Dendritic cell treated with granulocyte-macrophage colony-stimulating factor and Interleukin-4, amounts not matched to agents 40 ng/mL and 50 ng/mL, for 4 days (primary cell): ENCODE results near the gene CNGA3.

ENCODE experiments used
- H3K27ac Mint-ChIP-seq: one replicate; pipeline ENCODE4 v1.8.0; 2022; ENCODE audit warnings: mild to moderate bottlenecking, mixed read lengths
- H3K27me3 Mint-ChIP-seq: one replicate; pipeline ENCODE4 v1.8.0; 2022; ENCODE audit warnings: mild to moderate bottlenecking, mixed read lengths
- H3K36me3 Mint-ChIP-seq: one replicate; pipeline ENCODE4 v1.8.0; 2022; ENCODE audit warnings: low read depth, mixed read lengths
- H3K4me1 Mint-ChIP-seq: one replicate; pipeline ENCODE4 v1.8.0; 2022; ENCODE audit warnings: low read depth, mixed read lengths
- H3K4me3 Mint-ChIP-seq: one replicate; pipeline ENCODE4 v1.8.0; 2022; ENCODE audit warnings: mild to moderate bottlenecking, moderate library complexity, mixed read lengths
- H3K9me3 Mint-ChIP-seq: one replicate; pipeline ENCODE4 v1.8.0; 2022; ENCODE audit warnings: mixed read lengths
- intact Hi-C: fragments of 100-400 bp; cut with micrococcal nuclease; formaldehyde crosslinking; loops from one replicate; pipeline ENCODE4 v1.15.0; 2022

The CNGA3 gene

GRCh38 chr2:98388601-98389250, 42.5 kb downstream of the CNGA3 start:
- intact Hi-C loops = loop anchor here (10.0 kb wide), 1 partner anchor 684 kb away; no protein-coding TSS in a partner anchor
- Mint-ChIP-seq H3K36me3 (no peaks in the 10 kb centered on the region), H3K27ac (no peak overlapping the region), H3K4me1 (peaks cover 5% of the 10 kb centered on the region), H3K9me3 (no peaks in the 10 kb centered on the region), H3K27me3 (peaks cover 15% of the 10 kb centered on the region), H3K4me3 (no peak overlapping the region)

DNA sequence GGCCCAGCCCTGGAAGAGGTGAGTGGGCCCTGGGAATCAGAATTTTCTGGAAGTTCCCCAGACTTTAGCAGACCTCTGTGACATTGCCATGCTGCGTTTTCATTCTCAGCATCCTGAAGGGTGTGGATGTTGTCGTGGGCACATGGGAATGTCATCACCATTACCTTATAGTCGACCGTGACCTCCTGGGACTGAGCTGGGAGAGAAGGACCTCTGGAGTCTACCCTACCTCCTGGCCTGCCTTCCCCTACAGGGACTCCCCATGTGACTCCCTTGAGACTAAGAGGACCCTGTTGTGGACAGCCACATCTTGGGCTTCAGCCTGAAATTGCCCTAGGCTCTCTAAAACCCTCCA, 43.0 kb downstream of the CNGA3 start:
- H3K9me3 Mint-ChIP-seq = no peaks in the 10 kb centered on the region
- H3K27ac Mint-ChIP-seq = no peak overlapping the region
- no peaks in the 10 kb centered on the region for H3K36me3 Mint-ChIP-seq
- H3K4me1 Mint-ChIP-seq = peaks cover 5% of the 10 kb centered on the region
- intact Hi-C loops = loop anchor here (10.0 kb wide), 1 partner anchor 684 kb away; no protein-coding TSS in a partner anchor
- no peak overlapping the region for H3K4me3 Mint-ChIP-seq
- peaks cover 11% of the 10 kb centered on the region for H3K27me3 Mint-ChIP-seq

DNA sequence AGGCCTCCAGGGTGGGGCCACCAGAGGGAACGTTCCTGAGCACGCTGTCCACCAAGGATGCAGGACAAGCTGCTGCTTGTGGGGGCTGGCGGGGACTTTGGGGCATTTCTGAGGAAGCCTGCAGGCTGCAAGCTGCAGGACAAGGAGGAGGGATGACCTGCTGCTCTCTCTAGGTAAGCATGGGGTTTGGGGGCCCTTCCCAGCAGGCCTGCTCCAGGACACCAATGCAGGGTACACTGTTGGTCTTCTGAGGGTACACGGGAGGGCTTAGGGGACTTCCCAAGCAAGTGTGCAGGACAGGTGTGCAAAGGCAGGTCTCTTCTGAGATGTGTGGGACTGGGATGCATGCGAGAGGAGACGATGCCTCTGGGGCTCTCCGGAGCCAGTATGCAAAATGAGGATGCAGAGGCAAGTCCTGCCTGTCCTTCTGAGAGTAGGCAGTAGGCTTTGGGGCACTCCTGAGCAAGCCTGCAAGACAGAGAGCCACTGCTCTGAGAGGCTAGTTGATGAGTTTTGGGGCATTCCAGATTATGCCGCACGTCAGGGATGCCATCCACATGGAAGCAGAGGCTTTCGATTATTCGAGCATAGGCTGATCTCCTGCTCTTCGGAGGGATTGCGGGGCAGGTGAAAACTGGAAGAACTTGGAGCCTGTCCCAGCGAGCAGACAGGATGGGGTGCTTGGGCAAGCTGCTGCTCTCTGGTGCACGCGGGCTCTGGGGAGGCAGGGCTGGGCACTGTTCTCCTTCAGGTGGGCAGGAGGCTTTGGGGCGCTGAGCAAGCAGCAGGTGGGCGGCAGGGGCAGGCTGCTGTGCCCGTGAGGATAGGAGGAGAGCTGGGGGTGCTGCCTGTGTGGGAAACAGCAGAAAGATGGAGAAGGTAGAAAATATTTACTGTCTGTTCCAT, 44.6 kb downstream of the CNGA3 start:
- Mint-ChIP-seq H3K36me3 (no peaks in the 10 kb centered on the region), H3K27ac (no peak overlapping the region), H3K9me3 (no peaks in the 10 kb centered on the region), H3K4me3 (no peak overlapping the region), H3K4me1 (no peaks in the 10 kb centered on the region), H3K27me3 (peaks cover 6% of the 10 kb centered on the region)
- intact Hi-C loops = no loop called here

- intact Hi-C loops = no loop called here
- Mint-ChIP-seq H3K9me3 (no peaks in the 10 kb centered on the region), H3K4me1 (no peaks in the 10 kb centered on the region), H3K27ac (no peak overlapping the region), H3K4me3 (no peak overlapping the region), H3K27me3 (peaks cover 4% of the 10 kb centered on the region), H3K36me3 (no peaks in the 10 kb centered on the region)
Observed at GRCh38 chr2:98391581-98392270, 45.5 kb downstream of the CNGA3 start.

DNA sequence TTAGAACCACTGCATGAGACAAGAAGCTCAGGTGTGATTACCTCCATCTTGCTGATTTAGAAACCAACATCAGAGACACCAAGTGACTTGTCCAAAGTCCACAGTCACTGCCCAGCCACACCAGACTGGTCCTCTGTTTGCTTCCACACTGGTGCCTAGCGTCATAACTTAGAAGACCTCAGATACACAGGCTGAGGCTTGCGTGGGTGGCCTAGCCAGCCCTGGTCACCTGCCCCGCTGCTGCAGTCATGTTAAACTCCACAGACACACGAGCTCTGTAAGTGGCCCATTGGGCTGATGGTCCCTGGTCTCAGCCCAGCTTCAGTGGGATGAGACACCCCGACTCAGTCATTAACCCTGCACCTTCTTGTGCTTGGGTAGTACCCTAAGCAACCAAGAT, 47.1 kb downstream of the CNGA3 start:
- intact Hi-C loops = no loop called here
- no peak overlapping the region for H3K27ac Mint-ChIP-seq
- H3K27me3 Mint-ChIP-seq = peaks cover 6% of the 10 kb centered on the region

DNA sequence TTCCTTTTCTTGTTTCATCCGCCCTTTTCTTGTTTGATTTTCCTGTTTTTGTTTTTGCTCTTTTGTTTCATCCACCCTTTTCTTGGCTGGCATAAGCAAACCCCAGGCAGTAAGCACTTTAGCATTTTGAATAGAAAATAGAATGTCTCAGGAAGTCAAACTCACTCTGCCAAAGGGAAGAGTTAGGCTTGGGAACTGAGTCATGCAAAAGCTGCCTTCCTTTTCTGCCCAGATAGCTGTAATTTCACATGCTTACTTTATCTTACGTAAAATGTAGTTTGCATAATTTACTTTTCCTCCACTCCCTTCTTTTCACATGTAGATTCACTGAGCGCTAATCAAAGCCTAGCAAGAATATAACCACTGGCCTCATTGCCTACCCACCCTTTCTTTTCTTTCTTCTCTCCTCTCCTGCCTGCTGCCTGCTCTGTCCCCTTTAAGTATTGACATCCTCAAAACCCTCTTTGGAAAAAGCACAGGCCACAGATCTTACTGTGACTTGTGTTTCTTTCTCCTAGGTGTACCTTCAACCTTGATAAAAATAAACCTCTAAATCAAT, 48.4 kb downstream of the CNGA3 start:
- peaks cover 14% of the 10 kb centered on the region for H3K27me3 Mint-ChIP-seq
- intact Hi-C loops = no loop called here

More for the DNA sequence above, 47.1 kb downstream of the CNGA3 start:
- H3K36me3 Mint-ChIP-seq = no peaks in the 10 kb centered on the region
- no peaks in the 10 kb centered on the region for H3K9me3 Mint-ChIP-seq
- H3K4me3 Mint-ChIP-seq = no peak overlapping the region
- no peaks in the 10 kb centered on the region for H3K4me1 Mint-ChIP-seq

GRCh38 chr2:98395977-98396376, 49.7 kb downstream of the CNGA3 start:
- Mint-ChIP-seq H3K27me3 (peaks cover 18% of the 10 kb centered on the region), H3K27ac (no peak overlapping the region), H3K4me3 (no peak overlapping the region), H3K4me1 (no peaks in the 10 kb centered on the region), H3K36me3 (no peaks in the 10 kb centered on the region), H3K9me3 (no peaks in the 10 kb centered on the region)
- intact Hi-C loops = no loop called here

More for the DNA sequence above, 48.4 kb downstream of the CNGA3 start:
- no peaks in the 10 kb centered on the region for H3K36me3 Mint-ChIP-seq
- no peaks in the 10 kb centered on the region for H3K4me1 Mint-ChIP-seq
- no peak overlapping the region for H3K4me3 Mint-ChIP-seq
- no peaks in the 10 kb centered on the region for H3K9me3 Mint-ChIP-seq
- no peak overlapping the region for H3K27ac Mint-ChIP-seq

- H3K36me3 Mint-ChIP-seq = no peaks in the 10 kb centered on the region
- no peaks in the 10 kb centered on the region for H3K4me1 Mint-ChIP-seq
- intact Hi-C loops = no loop called here
- H3K9me3 Mint-ChIP-seq = no peaks in the 10 kb centered on the region
- no peak overlapping the region for H3K4me3 Mint-ChIP-seq
- peaks cover 26% of the 10 kb centered on the region for H3K27me3 Mint-ChIP-seq
- no peak overlapping the region for H3K27ac Mint-ChIP-seq
Observed at GRCh38 chr2:98396745-98397355, 50.6 kb downstream of the CNGA3 start.

GRCh38 chr2:98399140-98399539, 52.9 kb downstream of the CNGA3 start:
- intact Hi-C loops = no loop called here
- Mint-ChIP-seq H3K27ac (no peak overlapping the region), H3K9me3 (no peaks in the 10 kb centered on the region), H3K4me1 (no peaks in the 10 kb centered on the region), H3K36me3 (no peaks in the 10 kb centered on the region), H3K27me3 (peaks cover 32% of the 10 kb centered on the region), H3K4me3 (no peak overlapping the region)

- Mint-ChIP-seq H3K4me3 (no peak overlapping the region), H3K36me3 (no peaks in the 10 kb centered on the region), H3K9me3 (no peaks in the 10 kb centered on the region), H3K27me3 (peaks cover 27% of the 10 kb centered on the region), H3K27ac (no peak overlapping the region), H3K4me1 (no peaks in the 10 kb centered on the region)
- intact Hi-C loops = no loop called here
Observed at GRCh38 chr2:98403878-98404277, 57.6 kb downstream of the CNGA3 start.

- Mint-ChIP-seq H3K4me3 (no peak overlapping the region), H3K9me3 (no peaks in the 10 kb centered on the region), H3K4me1 (no peaks in the 10 kb centered on the region), H3K27ac (no peak overlapping the region), H3K36me3 (no peaks in the 10 kb centered on the region), H3K27me3 (peaks cover 27% of the 10 kb centered on the region)
- intact Hi-C loops = no loop called here
Observed at GRCh38 chr2:98404556-98405250, 58.4 kb downstream of the CNGA3 start.

GRCh38 chr2:98405301-98405700, 59.0 kb downstream of the CNGA3 start:
- H3K27ac Mint-ChIP-seq = no peak overlapping the region
- H3K4me3 Mint-ChIP-seq = no peak overlapping the region
- no peaks in the 10 kb centered on the region for H3K4me1 Mint-ChIP-seq
- H3K9me3 Mint-ChIP-seq = no peaks in the 10 kb centered on the region
- intact Hi-C loops = no loop called here
- no peaks in the 10 kb centered on the region for H3K36me3 Mint-ChIP-seq
- H3K27me3 Mint-ChIP-seq = peaks cover 25% of the 10 kb centered on the region

DNA sequence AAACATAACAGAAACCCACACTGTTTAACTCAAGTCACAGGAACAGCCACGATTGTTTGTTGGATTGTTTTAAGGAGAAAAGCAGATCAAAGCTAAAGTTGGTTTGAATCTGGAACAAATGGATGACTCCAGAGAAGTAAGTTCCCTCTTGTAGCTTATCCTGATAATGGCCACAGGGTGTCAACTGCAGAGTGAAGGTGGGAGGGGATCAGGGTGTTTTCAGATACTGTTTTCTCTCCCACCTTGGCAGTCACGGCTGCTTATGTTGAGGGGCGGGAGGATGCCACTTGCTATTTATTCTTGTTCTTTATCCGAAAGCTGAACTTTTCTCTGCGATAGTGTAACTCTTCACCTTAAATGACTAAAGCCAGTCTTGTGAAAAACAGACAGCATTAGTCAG, 61.9 kb downstream of the CNGA3 start:
- Mint-ChIP-seq H3K27ac (no peak overlapping the region), H3K27me3 (peaks cover 13% of the 10 kb centered on the region), H3K4me3 (no peak overlapping the region), H3K36me3 (no peaks in the 10 kb centered on the region), H3K4me1 (no peaks in the 10 kb centered on the region), H3K9me3 (no peaks in the 10 kb centered on the region)
- intact Hi-C loops = no loop called here
